Mesenteric fat pad (tissue), 1 donor: ENCODE measurements around the gene CD101. TPM values are rescaled to one million over a fixed set of nuclear protein-coding genes. Genes with fewer than 3 reads are reported as not detected.

ENCODE experiments used
- total RNA-seq: library from RNA; stranded (reverse); fragmentation: NEBNext Ultra II Directional; extraction: Animal tissue kit (Norgen Biotek cat#: 25700); gene quantifications from one replicate; pipeline ENCODE4 v1.2.1, GENCODE V29; 2021
- donor health status: DM: yes; HTN: yes; CAD: no.

Gene CD101
- total RNA-seq, 1 donor from 2014 or later: 1.5 TPM

Other genes starting within 250 kb of the CD101 start
- gene CD2, start 247.3 kb upstream of the CD101 start, total RNA-seq: 2.3 TPM
- 24.0 TPM for gene PTGFRN, start 91.8 kb upstream of the CD101 start, total RNA-seq
- 15.1 TPM for gene TTF2, start 58.6 kb downstream of the CD101 start, total RNA-seq
- 0.64 TPM for gene TRIM45, start 120.0 kb downstream of the CD101 start, total RNA-seq
- gene VTCN1, start 209.2 kb downstream of the CD101 start, total RNA-seq: not detected